Omental fat pad (tissue), 4 donors: ENCODE results near the gene SUCNR1. TPM values are rescaled to one million over a fixed set of nuclear protein-coding genes. Genes with fewer than 3 reads are reported as not detected.

Source experiments
- ATAC-seq: fragments of 150-250 bp; one replicate; pipeline ENCODE4 v1.9.1; 2016; ENCODE audit warnings: mild to moderate bottlenecking, moderate library complexity; ENCODE audit not compliant: low FRiP score
- DNase-seq: peaks from one replicate; pipeline ENCODE4 v3.0.0-alpha.2; 2019; ENCODE audit warnings: low spot score
- CTCF ChIP-seq, 3 donors: fragments of 450-650 bp; IDR thresholded peaks; one replicate each; pipeline ENCODE4 v1.5.1; 2016 to 2017; ENCODE audit warnings: antibody characterized with exemption in 3 of 3, mild to moderate bottlenecking in 3 of 3, moderate library complexity in 2 of 3
- total RNA-seq, 4 donors: library from RNA; depleted of rRNA; stranded (reverse); fragments of >200 nt; gene quantifications; one replicate each; pipeline ENCODE4 v1.1.0, GENCODE V29; 2016

Gene SUCNR1
- total RNA-seq, 4 donors from 2014 or later: 1.1 to 2.8 (median 2.5) TPM

DNA sequence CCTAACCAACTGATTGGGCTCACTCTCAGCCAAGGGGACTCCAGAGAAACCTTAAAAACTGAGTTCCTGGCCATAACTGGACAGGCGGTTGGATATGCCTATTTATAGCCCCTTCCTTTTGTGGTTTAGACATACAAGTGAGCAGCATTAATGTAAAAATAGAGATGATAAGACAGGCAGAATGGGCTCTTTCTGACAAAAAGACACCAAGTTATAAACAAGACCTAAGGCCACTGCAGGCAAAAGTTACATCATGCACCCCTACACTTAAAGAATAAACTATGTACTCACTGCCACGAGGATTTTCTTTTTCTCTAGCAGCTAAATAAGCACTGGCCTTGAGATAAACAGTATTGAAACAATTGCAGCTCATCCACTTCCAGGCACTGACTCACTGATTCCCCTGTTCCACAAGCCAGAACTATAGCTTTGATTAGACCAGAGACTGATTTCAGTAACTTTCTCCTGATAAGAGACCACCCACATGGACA is 30.1 kb downstream of the SUCNR1 start:
- DNase-seq (no peak), ATAC-seq (no peak)
- TF ChIP-seq CTCF (IDR thresholded peaks at IDR 0.05): no peak

GRCh38 chr3:151905647-151906046 is 32.2 kb downstream of the SUCNR1 start:
- no peak for DNase-seq
- no peak for TF ChIP-seq CTCF (IDR thresholded peaks at IDR 0.05)
- no peak for ATAC-seq

DNA sequence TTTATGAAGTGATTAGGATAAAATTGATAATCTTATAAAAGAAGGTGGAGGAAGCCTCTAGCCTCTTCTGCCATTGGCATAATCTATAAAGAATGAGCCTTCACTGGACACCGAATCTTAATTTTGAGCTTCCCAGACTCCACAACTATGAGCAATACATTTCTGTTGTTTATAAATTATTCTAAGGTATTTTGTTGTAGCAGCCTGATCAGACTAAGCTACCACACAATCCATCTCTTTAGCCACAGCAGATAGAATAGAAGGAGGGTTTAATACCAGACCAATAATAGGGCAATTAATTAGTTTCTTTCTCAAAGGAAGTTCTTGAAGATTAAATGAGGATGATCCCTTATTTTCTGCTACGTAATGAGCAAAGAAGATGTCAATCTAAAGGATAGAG is 33.3 kb downstream of the SUCNR1 start:
- DNase-seq (no peak), ATAC-seq (no peak)
- TF ChIP-seq CTCF (IDR thresholded peaks at IDR 0.05): no peak

GRCh38 chr3:151908399-151908798 is 35.0 kb downstream of the SUCNR1 start:
- no peak for TF ChIP-seq CTCF (IDR thresholded peaks at IDR 0.05)
- DNase-seq: no peak
- ATAC-seq: no peak

DNA sequence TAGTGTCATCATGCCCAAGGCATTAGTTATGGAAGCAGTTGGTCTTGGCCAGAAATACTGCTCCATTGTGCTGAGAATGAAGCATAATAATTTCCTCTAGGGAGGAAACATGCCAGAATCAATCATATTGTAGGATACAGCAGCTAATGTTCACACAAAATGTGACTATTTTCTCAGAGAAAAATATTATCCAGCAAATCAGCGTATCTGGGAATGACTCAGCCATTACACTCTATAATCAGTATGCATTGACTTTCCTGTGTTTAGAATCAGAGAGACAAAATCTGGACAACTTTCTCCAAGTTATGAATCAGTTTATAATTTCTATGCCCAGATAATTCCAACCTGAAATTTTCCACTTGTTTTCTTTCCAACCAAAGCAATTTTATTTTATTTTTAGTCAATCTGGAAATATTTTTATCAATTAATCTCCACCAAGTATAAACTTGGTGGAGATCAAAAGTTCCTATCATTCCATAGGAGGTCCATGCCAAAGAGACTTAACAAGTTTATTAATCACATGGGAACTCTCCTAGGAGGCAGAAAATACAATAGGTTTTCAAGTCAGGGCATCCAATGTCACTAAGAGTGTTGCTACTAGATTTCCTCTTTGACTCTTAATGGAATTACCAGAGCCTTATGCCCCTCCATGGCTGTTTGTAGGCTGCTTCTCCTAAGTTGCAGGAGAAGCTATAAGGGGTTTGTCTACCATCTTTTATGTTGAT is 36.4 kb downstream of the SUCNR1 start:
- no peak for DNase-seq
- no peak for ATAC-seq
- TF ChIP-seq CTCF (IDR thresholded peaks at IDR 0.05): no peak

- DNase-seq: no peak
- ATAC-seq: no peak
- no peak for TF ChIP-seq CTCF (IDR thresholded peaks at IDR 0.05)
Measured at GRCh38 chr3:151911462-151911861, 38.0 kb downstream of the SUCNR1 start.

DNA sequence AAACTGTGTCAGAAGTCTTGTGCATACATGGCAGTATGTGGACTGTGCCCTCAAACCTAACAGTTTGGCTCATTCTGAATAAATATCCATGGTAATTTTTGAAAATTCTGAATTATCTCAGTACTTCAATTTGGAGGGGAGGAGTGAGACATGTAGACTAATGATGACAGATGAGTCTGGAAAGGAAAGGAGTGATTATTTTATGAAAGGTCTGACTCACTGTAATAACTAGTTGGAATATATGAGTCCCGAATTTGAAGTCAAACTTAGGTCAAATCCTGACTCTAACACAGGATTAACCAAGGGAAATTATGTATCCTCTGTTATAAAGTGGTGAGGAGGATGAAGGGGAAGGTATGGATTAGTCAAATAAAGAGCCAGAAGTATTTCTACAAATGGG is 38.6 kb downstream of the SUCNR1 start:
- no peak for TF ChIP-seq CTCF (IDR thresholded peaks at IDR 0.05)
- ATAC-seq: peak; percentile 33
- no peak for DNase-seq
